HFFc6 (cell line): ENCODE data around the gene ABHD1. TPM values are rescaled to one million over a fixed set of nuclear protein-coding genes. Genes with fewer than 3 reads are reported as not detected.
A peak's percentile ranks its signal among the peaks of the same experiment; 100 is the strongest.

ENCODE experiments used
- DNase-seq: peaks from one replicate; pipeline ENCODE4 v3.0.0-alpha.2; 2018
- H3K27ac Mint-ChIP-seq: 2 replicates; pipeline ENCODE4 v1.8.0; 2020; ENCODE audit warnings: mild to moderate bottlenecking, mixed read lengths
- H3K27me3 Mint-ChIP-seq: 2 replicates; pipeline ENCODE4 v1.8.0; 2021; ENCODE audit warnings: mild to moderate bottlenecking, moderate library complexity, mixed read lengths; ENCODE audit not compliant: insufficient read depth
- H3K36me3 Mint-ChIP-seq: 2 replicates; pipeline ENCODE4 v1.8.0; 2021; ENCODE audit warnings: low read depth, mixed read lengths
- H3K4me1 Mint-ChIP-seq: 2 replicates; pipeline ENCODE4 v1.8.0; 2020; ENCODE audit warnings: low read depth, mixed read lengths
- H3K4me3 Mint-ChIP-seq: 2 replicates; pipeline ENCODE4 v1.8.0; 2020; ENCODE audit warnings: mild to moderate bottlenecking, moderate library complexity, mixed read lengths
- H3K9me3 Mint-ChIP-seq: 2 replicates; pipeline ENCODE4 v1.8.0; 2020; ENCODE audit warnings: mild to moderate bottlenecking, mixed read lengths
- CTCF ChIP-seq: fragments of 200-600 bp; sonication (generic); IDR thresholded peaks from 2 replicates; pipeline ENCODE4 v1.5.0; 2021; ENCODE audit warnings: antibody characterized with exemption, mild to moderate bottlenecking
- total RNA-seq, 6 experiments: library from RNA; stranded (reverse); fragmentation: NEBNext Ultra II Directional; extraction: Animal tissue kit (Norgen Biotek cat#: 25700); gene quantifications; 2 replicates in 1 of 6; 3 replicates in 5 of 6; pipeline ENCODE4 v1.2.3, GENCODE V29; 2021

Gene ABHD1
- total RNA-seq, 6 experiments from 2014 or later, result not detected

DNA sequence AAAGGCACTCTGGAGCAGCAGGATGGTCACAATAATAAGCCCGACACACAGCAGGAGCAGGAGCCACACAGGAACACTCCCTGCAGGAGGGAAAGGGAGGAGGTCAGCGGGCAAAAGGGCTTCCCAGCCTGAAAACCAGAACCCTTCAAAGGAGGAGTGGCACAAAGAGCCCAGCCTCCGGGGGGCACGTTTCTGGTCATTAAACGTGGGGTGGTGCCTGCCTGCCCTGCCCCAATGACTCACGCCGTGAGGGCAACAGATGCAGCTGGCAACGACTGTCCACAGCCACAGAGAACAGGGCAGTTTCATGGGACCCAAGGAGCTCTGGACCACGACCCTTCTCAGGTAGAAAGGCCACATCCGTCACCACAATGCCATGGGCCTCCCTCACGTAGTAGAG, 7.8 kb downstream of the ABHD1 start:
- peaks cover 1% of the 10 kb centered on the region for H3K27me3 Mint-ChIP-seq
- TF ChIP-seq CTCF, result no peak
- no peak for DNase-seq
- peaks cover 13% of the 10 kb centered on the region for H3K4me1 Mint-ChIP-seq
- H3K36me3 Mint-ChIP-seq, result peaks cover 7% of the 10 kb centered on the region; the same call in 1 of the 2 replicates
- no peaks in the 10 kb centered on the region for H3K9me3 Mint-ChIP-seq
- H3K27ac Mint-ChIP-seq, result no peak overlapping the region
- no peak overlapping the region for H3K4me3 Mint-ChIP-seq

DNA sequence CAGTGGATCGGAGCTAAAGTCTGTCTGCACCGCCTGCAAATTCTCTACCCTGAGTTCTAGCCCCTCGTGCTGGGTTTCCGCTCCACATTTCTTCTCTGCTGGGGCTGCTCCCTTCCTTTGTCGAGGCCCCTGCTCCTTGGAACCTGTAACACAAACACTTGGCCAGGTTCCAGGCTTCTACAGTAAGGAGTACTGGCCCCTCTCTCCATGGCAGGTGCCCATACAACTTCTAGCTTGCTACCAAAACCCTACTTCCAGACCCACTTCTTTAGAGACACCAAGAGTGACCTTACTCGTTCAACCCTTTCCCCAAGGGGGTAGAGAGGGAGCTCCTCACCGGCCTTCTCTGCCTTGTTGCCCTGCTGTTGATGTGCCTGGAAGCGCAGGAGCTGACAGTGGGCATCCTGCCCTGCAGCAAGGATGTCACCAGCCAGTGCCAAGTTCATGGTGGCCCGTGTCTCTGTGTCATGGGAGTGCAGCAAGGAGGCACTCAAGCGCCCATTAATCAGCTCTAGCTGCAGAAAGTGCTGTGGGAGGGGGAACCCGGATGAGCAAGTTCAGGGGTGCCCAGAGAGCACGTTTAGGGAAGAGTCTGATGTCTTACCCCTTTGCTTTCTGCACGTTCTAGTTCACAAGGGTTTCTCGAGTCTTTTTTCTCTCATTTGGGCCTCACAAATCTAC, 9.7 kb downstream of the ABHD1 start:
- no peak for DNase-seq
- no peak for TF ChIP-seq CTCF
- Mint-ChIP-seq H3K9me3 (no peaks in the 10 kb centered on the region), H3K4me1 (peaks cover 13% of the 10 kb centered on the region), H3K36me3 (peaks cover 7% of the 10 kb centered on the region; the same call in 1 of the 2 replicates), H3K4me3 (peak overlapping the region; percentile 93), H3K27ac (peak overlapping the region; percentile 57; the same call in 1 of the 2 replicates), H3K27me3 (peaks cover 2% of the 10 kb centered on the region)

DNA sequence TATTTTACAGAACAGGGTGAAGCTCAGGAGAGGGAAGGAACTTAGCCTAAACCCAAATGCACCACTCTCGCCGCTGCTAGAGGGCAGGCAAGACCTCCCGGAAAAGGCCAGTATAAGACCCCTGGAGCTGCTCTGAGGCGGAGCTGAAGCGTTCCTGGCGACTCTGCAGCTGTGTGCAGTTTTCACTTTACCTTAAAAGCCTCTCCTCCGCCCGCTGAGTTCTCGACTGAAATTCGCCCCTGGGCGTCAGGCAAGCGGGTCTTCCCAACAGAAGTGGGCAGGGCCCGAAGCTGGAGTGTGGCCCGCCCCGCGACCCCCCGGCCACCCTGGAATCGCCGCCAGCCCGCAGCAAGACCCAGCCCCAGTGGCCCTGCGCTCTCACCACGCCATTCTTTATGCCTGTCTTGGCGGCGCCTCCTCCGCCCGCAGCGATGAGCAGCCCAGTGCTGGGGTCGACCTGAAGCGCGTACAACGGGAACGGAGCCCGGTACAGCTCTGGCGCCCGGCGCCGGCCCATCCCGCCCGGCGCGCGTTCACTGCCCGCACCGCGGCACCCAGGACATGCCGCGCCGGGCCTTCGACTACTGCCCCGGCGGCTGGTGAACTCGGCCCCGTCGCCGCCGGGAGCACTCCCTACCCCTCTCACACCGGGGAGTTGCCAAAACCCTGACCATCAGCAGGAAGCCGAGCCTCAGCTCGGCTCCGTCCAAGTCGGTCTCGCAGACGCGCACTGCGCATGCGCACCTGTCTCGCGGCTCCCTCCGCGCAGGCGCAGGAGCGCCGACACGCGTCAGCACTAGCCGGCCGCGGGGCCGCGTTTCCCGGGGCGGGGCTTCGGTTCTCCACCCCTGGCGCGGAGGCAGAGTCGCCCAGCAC, 10.5 kb downstream of the ABHD1 start, which contains the start of gene PREB:
TSS of gene PREB (minus strand) at position 732 of the 876 bp plus-strand sequence. CDS start at position 517, 215 bp downstream.
- peak within 1 kb of the TSS; percentile 93 for H3K4me3 Mint-ChIP-seq
- H3K9me3 Mint-ChIP-seq, result no peaks in the 10 kb centered on the region
- peaks cover 13% of the 10 kb centered on the region for H3K4me1 Mint-ChIP-seq
- peaks cover 7% of the 10 kb centered on the region; the same call in 1 of the 2 replicates for H3K36me3 Mint-ChIP-seq
- DNase-seq, result peak; percentile 92
- peaks cover 5% of the 10 kb centered on the region for H3K27me3 Mint-ChIP-seq
- H3K27ac Mint-ChIP-seq, result peak within 1 kb of the TSS; percentile 88
- TF ChIP-seq CTCF, result peak; percentile 46

DNA sequence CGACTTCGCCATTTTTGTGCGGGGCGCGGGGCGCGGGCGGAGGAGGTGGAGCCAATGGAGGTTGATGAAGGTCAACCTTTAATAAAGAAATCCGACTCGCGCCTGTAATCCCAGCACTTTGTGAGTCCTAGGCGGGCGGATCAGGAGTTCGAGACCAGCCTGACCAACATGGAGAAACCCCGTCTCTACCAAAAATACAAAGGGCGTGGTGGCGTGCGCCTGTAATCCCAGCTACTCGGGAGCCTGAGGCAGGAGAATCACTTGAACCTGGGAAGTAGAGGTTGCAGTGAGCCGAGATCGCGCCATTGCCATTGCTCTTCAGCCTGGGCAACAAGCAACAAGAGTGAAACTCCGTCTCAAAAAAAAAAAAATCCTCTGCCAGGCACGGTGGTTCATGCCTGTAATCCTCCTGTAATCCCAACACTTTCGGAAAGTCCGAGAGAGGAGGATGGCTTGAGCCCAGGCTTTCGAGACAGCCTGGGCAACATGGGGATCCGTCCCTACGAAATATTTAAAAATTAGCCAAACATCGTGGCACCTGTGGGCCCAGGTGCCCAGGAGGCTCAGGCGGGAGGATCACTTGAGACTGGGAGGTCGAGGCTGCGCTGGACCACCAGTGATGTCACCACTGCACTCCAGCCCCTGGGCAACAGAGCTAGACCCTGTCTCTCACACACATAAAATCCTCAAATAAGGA, 11.3 kb downstream of the ABHD1 start:
- Mint-ChIP-seq H3K36me3 (peaks cover 7% of the 10 kb centered on the region; the same call in 1 of the 2 replicates), H3K27ac (no peak overlapping the region)

More for the DNA sequence above, 11.3 kb downstream of the ABHD1 start:
- Mint-ChIP-seq H3K27me3 (peaks cover 9% of the 10 kb centered on the region), H3K9me3 (no peaks in the 10 kb centered on the region), H3K4me3 (peak overlapping the region; percentile 93), H3K4me1 (peaks cover 13% of the 10 kb centered on the region)
- no peak for TF ChIP-seq CTCF
- DNase-seq, result no peak
